Prostate gland (tissue), 2 donors: ENCODE data around the gene NSUN5. TPM values are rescaled to one million over a fixed set of nuclear protein-coding genes. Genes with fewer than 3 reads are reported as not detected.
"Not testable (repeated sequence)": the region's sequence is repeated elsewhere in the genome, so short reads cannot be mapped to it uniquely, and the experiment has no call there.

Source experiments
- DNase-seq: peaks from one replicate; pipeline ENCODE4 v3.0.0-alpha.2; 2019; ENCODE audit warnings: low spot score
- H3K27ac ChIP-seq, 2 donors: fragments of 200-600 bp; sonication (generic); 2 replicates each; pipeline ENCODE4 v1.5.1; 2017 to 2019
- H3K27me3 ChIP-seq: fragments of 200-600 bp; sonication (generic); replicated peaks from 2 replicates; pipeline ENCODE4 v1.5.1; 2019; ENCODE audit not compliant: insufficient read depth
- H3K36me3 ChIP-seq, 2 donors: fragments of 200-600 bp; sonication (generic); 1 replicate in 1 of 2; 2 replicates in 1 of 2; pipeline versions ENCODE4 v1.5.1 to v1.8.1; 2017 to 2019
- H3K4me1 ChIP-seq: fragments of 200-600 bp; sonication (generic); replicated peaks from 2 replicates; pipeline ENCODE4 v1.5.1; 2019
- H3K4me3 ChIP-seq, 2 donors: fragments of 200-600 bp; sonication (generic); 2 replicates each; pipeline ENCODE4 v1.5.1; 2017 to 2019
- H3K9me3 ChIP-seq: fragments of 200-600 bp; sonication (generic); 2 replicates; pipeline ENCODE4 v1.5.1; 2017
- POLR2A ChIP-seq: fragments of 450-650 bp; IDR thresholded peaks from one replicate; pipeline ENCODE4 v1.6.1; 2016; ENCODE audit warnings: antibody characterized with exemption, mild to moderate bottlenecking
- POLR2AphosphoS5 ChIP-seq: sonication (generic); formaldehyde crosslinking; IDR thresholded peaks from one replicate; pipeline ENCODE4 v1.6.1; 2017; ENCODE audit warnings: antibody characterized with exemption
- WGBS: methylation state at CpG from one replicate; pipeline ENCODE4 v1.1.5; 2018; 5-methylcytosine and 5-hydroxymethylcytosine counted together
- intact Hi-C: fragments of 100-400 bp; cut with DNase I; formaldehyde crosslinking; loops from one replicate; pipeline ENCODE4 v1.14.2; 2022
- total RNA-seq, 2 donors: library from RNA; depleted of rRNA; stranded (reverse); fragments of >200 nt; gene quantifications; one replicate each; pipeline ENCODE4 v1.1.0, GENCODE V29; 2016
- TF ChIP-seq, protein P1 (sequence below), 4 experiments: fragments of 200-600 bp in 2 of 4; fragments of 450-650 bp in 2 of 4; sonication (generic) in 2 of 4; IDR thresholded peaks; 1 replicate in 3 of 4; 2 replicates in 1 of 4; pipeline ENCODE4 v1.5.1; 2016 to 2019; ENCODE audit warnings: antibody characterized with exemption in 4 of 4, mild to moderate bottlenecking in 2 of 4, moderate library complexity in 2 of 4

NSUN5 gene
- total RNA-seq, 2 donors from 2014 or later = 34.3 to 36.3 TPM

DNA sequence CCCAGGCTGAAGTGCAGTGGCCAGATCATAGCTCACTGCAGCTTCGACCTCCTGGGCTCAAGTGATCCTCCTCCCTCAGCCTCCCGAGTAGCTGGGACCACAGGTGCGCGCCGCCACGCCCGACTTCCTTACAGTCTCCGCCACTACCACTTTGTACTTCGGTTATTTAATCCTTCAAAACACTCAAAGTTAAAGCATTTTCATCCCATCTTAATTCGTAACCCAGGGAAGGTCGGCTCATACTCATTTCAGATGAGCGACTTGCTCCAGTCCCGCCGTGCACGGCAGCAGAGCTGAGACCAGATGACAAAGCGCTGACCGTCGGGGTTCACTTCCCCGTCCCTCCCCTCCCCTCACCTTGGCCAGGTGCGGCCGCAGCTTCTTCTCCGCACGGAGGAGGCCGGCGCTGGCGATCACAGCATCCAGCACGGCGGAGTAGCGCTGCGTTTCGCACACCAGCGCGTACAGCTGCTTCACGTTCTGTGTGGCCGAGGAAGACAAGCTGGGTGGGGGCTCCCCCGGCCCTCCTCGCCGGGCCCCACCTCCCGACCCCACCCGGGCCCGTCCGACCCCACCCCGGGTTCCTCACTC, 457 bp downstream of the NSUN5 start:
- Histone ChIP-seq H3K27ac (peak overlapping the region; percentile 58 to 66), H3K27me3 (no peaks in the 10 kb centered on the region), H3K4me1 (no peaks in the 10 kb centered on the region), H3K4me3 (peak overlapping the region; percentile 48 to 50), H3K36me3 (no peaks in the 10 kb centered on the region), H3K9me3 (no peaks in the 10 kb centered on the region)
- intact Hi-C loops = no loop called here
- WGBS = 8% methylated on average over 37 of the region's 43 CpGs
- TF ChIP-seq POLR2A (no peak), POLR2AphosphoS5 (no peak)
- TF ChIP-seq, protein P1, sequence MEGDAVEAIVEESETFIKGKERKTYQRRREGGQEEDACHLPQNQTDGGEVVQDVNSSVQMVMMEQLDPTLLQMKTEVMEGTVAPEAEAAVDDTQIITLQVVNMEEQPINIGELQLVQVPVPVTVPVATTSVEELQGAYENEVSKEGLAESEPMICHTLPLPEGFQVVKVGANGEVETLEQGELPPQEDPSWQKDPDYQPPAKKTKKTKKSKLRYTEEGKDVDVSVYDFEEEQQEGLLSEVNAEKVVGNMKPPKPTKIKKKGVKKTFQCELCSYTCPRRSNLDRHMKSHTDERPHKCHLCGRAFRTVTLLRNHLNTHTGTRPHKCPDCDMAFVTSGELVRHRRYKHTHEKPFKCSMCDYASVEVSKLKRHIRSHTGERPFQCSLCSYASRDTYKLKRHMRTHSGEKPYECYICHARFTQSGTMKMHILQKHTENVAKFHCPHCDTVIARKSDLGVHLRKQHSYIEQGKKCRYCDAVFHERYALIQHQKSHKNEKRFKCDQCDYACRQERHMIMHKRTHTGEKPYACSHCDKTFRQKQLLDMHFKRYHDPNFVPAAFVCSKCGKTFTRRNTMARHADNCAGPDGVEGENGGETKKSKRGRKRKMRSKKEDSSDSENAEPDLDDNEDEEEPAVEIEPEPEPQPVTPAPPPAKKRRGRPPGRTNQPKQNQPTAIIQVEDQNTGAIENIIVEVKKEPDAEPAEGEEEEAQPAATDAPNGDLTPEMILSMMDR (IDR thresholded peaks at IDR 0.05) = no peak
- no peak for DNase-seq

DNA sequence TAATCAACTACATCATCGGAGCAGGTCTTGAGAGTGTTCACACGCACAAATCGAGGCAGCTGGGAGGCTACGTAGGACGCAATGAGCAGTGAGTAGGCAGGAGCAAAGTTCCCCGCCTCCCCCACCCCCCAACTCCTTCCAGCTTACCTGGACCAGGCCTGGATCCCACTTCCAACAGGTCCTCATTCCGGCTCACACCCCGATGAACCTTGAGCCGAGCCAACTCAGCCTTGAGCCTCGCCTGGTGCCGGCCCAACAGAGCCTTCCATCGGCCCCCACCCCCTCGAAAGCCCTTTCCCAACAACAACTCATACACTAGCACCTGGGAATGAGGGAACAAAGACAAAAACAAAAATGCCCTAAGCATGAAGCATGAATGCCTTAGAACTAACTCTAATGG, 1.2 kb downstream of the NSUN5 start:
- intact Hi-C loops = no loop called here
- 92% methylated on average over 13 of the region's 13 CpGs for WGBS
- Histone ChIP-seq H3K4me1 (no peaks in the 10 kb centered on the region), H3K4me3 (no peak overlapping the region), H3K9me3 (no peaks in the 10 kb centered on the region), H3K27ac (no peak overlapping the region), H3K36me3 (no peaks in the 10 kb centered on the region), H3K27me3 (no peaks in the 10 kb centered on the region)
- DNase-seq = no peak
- TF ChIP-seq POLR2AphosphoS5 (no peak), POLR2A (no peak)
- TF ChIP-seq, protein P1 (IDR thresholded peaks at IDR 0.05) = no peak

DNA sequence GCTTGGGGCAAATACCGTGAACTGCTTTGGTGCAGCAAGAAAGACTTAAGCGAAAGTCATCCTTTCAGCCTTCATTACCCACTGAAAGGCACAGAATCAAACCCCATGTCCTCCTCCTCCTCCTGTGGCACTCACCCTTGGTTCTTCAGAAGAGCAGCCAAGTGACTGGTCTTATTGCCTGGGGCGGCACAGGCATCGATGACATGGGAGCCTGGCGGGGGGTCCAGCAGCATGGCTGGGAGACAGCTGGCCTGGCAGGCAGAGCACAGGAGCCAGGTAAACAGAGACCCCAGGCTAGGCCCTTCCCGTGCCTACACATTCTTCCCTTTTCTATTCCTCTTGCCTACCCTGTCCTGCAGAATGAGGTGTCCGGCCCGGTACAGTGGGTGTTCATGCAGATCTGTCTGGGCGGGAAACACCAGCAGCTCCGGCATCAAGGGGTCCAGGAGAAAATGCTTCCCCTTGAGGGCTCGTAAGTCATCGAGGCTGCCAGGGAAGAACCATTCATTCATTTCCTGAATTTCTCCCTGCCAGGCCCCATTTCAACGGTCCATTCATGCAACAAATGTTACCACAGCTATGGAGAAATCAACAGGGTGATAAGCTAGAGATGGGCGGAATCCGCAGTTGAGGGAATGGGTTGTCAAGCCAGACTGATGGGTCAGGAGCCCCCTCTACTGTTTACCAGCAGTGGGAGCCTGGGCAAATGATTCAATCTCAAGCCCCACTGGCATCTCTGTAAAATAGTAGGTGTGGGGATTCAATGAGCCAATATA, 3.8 kb downstream of the NSUN5 start:
- WGBS = 90% methylated on average over 11 of the region's 15 CpGs
- H3K4me1 ChIP-seq = not testable (repeated sequence)

DNA sequence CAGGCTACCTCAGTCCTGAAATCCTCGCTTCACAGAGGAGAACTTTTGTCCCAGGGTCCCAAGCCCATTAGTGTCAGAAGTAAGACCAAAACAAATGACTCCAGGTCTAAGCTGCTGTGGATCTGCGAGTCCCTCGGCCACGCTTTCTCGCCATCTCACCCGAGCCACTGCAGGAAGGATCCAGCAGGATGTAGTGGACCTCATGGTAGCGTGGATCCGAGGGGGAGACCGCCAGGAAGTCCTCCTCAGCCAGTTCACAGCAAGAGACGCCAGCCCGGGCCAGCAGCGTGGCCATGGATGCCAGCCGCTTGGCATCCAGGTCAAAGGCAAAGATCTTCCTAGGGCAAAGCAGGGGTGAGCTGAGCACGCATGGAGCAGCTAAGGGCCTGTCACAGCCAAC, 4.6 kb downstream of the NSUN5 start:
- TF ChIP-seq POLR2AphosphoS5 (no peak), POLR2A (no peak)
- TF ChIP-seq, protein P1 (IDR thresholded peaks at IDR 0.05) = no peak
- no peaks in the 10 kb centered on the region for H3K4me1 ChIP-seq
- no peaks in the 10 kb centered on the region for H3K9me3 ChIP-seq
- H3K36me3 ChIP-seq = no peaks in the 10 kb centered on the region
- intact Hi-C loops = no loop called here
- WGBS = 93% methylated on average over 14 of the region's 14 CpGs
- no peak overlapping the region for H3K27ac ChIP-seq
- no peak for DNase-seq
- H3K27me3 ChIP-seq = no peaks in the 10 kb centered on the region
- no peak overlapping the region for H3K4me3 ChIP-seq

More for the DNA sequence above, 3.8 kb downstream of the NSUN5 start:
- H3K27ac ChIP-seq, intact Hi-C loops, DNase-seq, H3K36me3 ChIP-seq, H3K4me3 ChIP-seq, H3K9me3 ChIP-seq, H3K27me3 ChIP-seq: not testable (repeated sequence)

DNA sequence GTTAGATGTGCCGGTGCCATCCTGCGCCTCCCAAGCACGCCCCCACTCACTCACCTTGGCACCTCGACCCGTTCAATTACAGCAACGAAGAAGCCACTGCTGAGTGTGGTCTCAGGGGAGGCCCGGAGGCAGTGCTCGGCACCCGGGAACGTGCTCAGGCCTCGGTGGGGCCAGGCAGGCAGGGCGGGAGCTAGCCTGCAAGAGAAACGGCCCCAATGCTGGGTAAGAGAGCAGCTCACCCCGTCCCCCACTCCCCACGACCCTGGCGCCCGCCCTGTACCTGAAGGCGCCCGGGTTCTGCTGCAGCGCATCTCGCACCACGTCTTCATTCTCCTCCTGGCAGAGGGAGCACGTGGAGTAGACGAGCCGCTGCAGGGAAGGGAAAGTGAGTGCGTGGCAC, 5.1 kb downstream of the NSUN5 start:
- no peaks in the 10 kb centered on the region for H3K36me3 ChIP-seq
- 83% methylated on average over 26 of the region's 26 CpGs for WGBS
- intact Hi-C loops = no loop called here
- H3K4me3 ChIP-seq = no peak overlapping the region
- H3K4me1 ChIP-seq = no peaks in the 10 kb centered on the region
- H3K9me3 ChIP-seq = no peaks in the 10 kb centered on the region
- TF ChIP-seq, protein P1 (IDR thresholded peaks at IDR 0.05) = no peak
- TF ChIP-seq POLR2A (no peak), POLR2AphosphoS5 (no peak)
- H3K27me3 ChIP-seq = no peaks in the 10 kb centered on the region
- H3K27ac ChIP-seq = no peak overlapping the region
- DNase-seq = no peak

DNA sequence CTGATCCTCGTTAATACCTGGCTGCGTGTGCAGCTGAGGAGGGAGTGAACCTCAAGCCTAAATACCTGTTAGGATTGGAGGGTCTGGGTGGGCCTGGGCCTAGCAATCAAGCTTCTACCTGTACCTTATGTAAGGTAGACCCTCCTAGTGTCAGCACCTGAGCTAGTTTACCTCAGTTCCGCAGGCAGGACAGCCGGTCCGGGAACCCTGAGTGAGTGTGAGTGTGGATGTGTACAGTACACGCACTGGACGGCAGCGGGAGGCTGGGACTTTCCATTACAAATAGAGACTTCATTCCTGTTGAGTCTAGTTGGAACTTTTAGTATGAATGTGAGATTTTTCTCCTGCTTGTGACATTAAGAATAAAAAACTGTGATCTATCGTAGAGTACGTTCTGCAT, 5.8 kb downstream of the NSUN5 start:
- H3K4me3 ChIP-seq, H3K36me3 ChIP-seq, H3K9me3 ChIP-seq, H3K4me1 ChIP-seq, H3K27me3 ChIP-seq, intact Hi-C loops, DNase-seq, H3K27ac ChIP-seq: not testable (repeated sequence)
- WGBS = 95% methylated on average over 10 of the region's 10 CpGs

DNA sequence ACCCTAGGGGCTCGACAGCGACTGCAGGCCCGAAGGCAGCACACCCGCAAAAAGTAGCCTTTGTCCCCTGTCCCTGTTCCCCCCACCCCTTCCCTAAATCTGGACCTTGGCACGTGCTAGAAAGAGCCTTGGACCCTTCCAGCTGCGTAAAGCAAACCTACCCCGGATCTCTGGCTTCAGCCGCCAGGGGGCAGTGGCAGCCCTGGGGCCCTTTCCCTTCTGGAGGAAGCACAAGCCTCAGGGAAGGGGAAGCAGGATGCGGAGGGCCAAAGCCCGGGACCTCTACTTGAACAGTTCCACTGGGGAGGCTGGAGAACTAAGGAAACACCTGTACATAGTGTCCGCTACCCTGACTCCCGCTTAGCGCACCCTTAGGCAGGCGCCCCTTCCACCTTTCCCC, 7.5 kb downstream of the NSUN5 start:
- 87% methylated on average over 9 of the region's 14 CpGs for WGBS
- H3K4me1 ChIP-seq, intact Hi-C loops, H3K27me3 ChIP-seq, H3K4me3 ChIP-seq, H3K9me3 ChIP-seq, H3K36me3 ChIP-seq, DNase-seq, H3K27ac ChIP-seq: not testable (repeated sequence)

DNA sequence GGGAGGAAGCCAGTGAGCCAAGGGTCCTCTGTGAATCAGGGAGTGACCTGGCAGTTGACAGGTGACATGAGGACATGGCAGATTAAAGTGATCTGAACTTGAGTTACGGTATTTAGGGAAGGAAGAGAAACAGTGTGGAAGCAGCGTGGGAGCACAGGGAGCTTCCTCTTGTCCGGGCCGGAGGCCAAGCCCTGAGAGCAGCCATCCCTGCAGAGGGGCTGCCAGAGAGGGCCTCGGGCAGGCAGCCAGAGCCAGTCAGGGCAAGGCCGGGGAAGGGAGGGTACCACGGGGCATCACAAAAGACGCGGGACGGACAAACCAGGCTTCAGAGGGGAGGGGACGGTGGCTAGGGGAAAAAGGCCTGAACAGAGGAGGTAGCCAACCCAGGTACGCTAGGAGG, 8.8 kb downstream of the NSUN5 start:
- H3K4me1 ChIP-seq, intact Hi-C loops, H3K27ac ChIP-seq, H3K36me3 ChIP-seq, H3K9me3 ChIP-seq, H3K27me3 ChIP-seq, H3K4me3 ChIP-seq, DNase-seq: not testable (repeated sequence)
- WGBS = 41% methylated on average over 7 of the region's 12 CpGs
